Ectodermal cell (in vitro differentiated cells): ENCODE data around the gene IFT80.
"Not testable (repeated sequence)": the region's sequence is repeated elsewhere in the genome, so short reads cannot be mapped to it uniquely, and the experiment has no call there.

ENCODE experiments used
- H3K27ac ChIP-seq: 2 replicates; pipeline ENCODE4 v1.7.0; 2013; ENCODE audit warnings: mild to moderate bottlenecking, low read depth, low read length; ENCODE audit not compliant: insufficient read depth, poor library complexity, severe bottlenecking
- H3K27me3 ChIP-seq: 2 replicates; pipeline ENCODE4 v1.7.0; 2013; ENCODE audit warnings: mild to moderate bottlenecking, low read length; ENCODE audit not compliant: insufficient read depth, control insufficient read depth, poor library complexity, severe bottlenecking
- H3K36me3 ChIP-seq: one replicate; pipeline ENCODE4 v1.7.0; 2013; ENCODE audit warnings: low read length; ENCODE audit not compliant: control insufficient read depth, insufficient read depth
- H3K4me1 ChIP-seq: one replicate; pipeline ENCODE4 v1.7.0; 2013; ENCODE audit warnings: low read length; ENCODE audit not compliant: control insufficient read depth, insufficient read depth
- H3K4me3 ChIP-seq: 2 replicates; pipeline ENCODE4 v1.7.0; 2013; ENCODE audit warnings: low read depth, low read length, control low read depth; ENCODE audit not compliant: insufficient read depth
- H3K9me3 ChIP-seq: 2 replicates; pipeline ENCODE4 v1.7.0; 2013; ENCODE audit warnings: mild to moderate bottlenecking, low read length, moderate library complexity; ENCODE audit not compliant: control insufficient read depth
- WGBS, 2 experiments: methylation state at CpG; one replicate each; pipeline ENCODE4 v1.1.7; 2013; ENCODE audit warnings: missing lambda C conversion rate in 2 of 2; 5-methylcytosine and 5-hydroxymethylcytosine counted together

Gene IFT80

DNA sequence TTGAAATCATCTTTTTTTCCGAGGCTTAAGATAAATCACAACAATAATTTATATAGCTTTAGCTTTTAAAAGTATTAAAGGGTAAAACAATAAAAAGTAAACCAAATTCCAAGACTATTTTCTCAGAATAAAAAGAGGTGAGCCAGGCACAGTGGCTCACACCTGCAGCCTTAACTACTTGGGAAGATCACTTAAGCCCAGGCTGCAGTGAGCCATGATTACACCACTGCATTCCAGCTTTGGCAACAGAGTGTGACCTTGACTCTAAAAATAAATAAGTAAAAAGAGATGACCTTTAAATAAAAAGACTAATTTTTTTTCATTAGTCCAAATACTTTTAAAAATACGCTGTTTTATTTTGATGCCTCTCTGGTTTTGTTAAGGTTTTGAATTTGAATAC, 119.4 kb downstream of the IFT80 start:
- Histone ChIP-seq H3K27me3 (no peaks in the 10 kb centered on the region), H3K9me3 (no peaks in the 10 kb centered on the region), H3K4me1 (no peaks in the 10 kb centered on the region), H3K4me3 (no peak overlapping the region), H3K27ac (no peak overlapping the region), H3K36me3 (no peaks in the 10 kb centered on the region)
- WGBS, 2 experiments: 100% methylated on average over 1 of the region's 2 CpGs; no CpG with 5 or more reads in 1 of the 2 experiments

DNA sequence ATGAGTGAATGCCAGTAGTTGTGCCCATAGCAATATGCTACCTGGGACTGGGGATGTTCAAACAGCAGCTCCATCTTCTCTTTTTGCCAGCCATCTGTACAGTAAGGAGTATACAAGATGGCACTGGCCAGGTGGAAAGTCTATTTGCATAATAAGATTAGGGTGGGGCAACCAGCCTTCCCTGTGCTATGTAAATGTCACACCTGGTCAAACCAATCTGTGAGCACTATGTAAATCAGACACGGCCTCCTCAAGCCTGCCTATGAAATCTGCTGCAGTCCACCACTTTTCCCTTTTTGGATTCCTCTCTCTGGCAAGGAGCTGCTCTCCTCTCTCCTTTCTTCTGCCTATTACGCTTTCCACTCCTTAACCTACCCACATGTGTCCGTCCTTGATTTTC, 120.8 kb downstream of the IFT80 start:
- WGBS, 2 experiments: 90 to 92% methylated on average over 3 of the region's 3 CpGs
- H3K4me1 ChIP-seq: no peaks in the 10 kb centered on the region
- no peaks in the 10 kb centered on the region for H3K27me3 ChIP-seq
- H3K36me3 ChIP-seq: no peaks in the 10 kb centered on the region
- no peak overlapping the region for H3K27ac ChIP-seq
- no peak overlapping the region for H3K4me3 ChIP-seq
- no peaks in the 10 kb centered on the region for H3K9me3 ChIP-seq

DNA sequence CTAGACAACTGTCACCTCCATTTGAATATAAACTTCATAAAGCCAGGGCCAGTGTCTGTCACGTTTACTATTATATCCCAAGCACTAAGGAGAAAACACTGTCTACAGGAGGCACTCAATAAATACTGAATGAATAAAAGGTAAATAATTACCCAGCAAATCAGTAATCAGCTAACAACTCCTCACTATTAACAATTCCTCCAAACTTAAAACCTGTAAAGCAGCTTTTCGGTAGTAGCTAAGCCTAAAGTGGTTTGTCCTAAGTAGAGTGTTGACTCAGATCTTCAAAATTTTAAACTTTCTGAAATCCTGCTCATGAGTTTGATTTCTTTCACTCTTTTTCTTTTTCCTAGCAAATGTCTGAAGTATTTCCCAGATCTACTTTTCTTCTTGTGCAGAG, 133.9 kb downstream of the IFT80 start:
- Histone ChIP-seq H3K36me3 (no peaks in the 10 kb centered on the region), H3K27ac (no peak overlapping the region), H3K4me3 (no peak overlapping the region), H3K27me3 (no peaks in the 10 kb centered on the region), H3K4me1 (no peaks in the 10 kb centered on the region), H3K9me3 (no peaks in the 10 kb centered on the region)
- WGBS, 2 experiments: 95 to 100% methylated on average over 2 of the region's 2 CpGs

DNA sequence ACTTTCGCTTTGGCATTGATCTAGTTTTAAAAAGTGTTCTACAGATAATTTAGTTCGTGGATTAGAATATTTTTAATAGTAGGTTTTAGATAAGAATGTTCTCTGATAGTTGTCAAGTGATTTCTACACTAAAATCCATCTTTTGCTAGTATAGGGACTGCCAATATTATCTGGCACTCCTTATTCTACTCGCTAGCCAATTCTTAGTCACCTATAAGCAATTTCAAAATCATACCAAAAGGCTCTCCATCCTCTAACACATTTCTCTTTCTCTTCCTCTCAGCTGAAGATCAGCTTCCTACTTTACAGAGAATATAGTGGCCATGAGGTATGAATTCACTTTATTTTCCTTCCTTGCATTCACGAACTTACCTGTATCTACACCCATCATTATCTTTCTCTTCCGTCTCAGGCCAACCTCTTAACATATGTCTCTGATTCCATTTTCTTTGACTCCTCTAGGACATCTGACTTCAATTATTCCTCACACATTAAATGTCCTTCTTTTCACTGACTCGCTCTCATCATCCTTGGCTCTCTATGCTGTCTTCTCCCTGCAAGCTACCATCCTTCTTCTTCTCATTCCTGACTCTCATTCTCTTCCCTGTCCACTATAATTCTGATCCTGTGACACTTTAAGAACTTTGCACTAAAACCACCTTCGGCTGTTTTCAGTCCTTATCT, 138.3 kb downstream of the IFT80 start:
- Histone ChIP-seq H3K27me3 (no peaks in the 10 kb centered on the region), H3K27ac (no peak overlapping the region), H3K4me1 (no peaks in the 10 kb centered on the region), H3K4me3 (no peak overlapping the region), H3K9me3 (no peaks in the 10 kb centered on the region), H3K36me3 (no peaks in the 10 kb centered on the region)
- 91 to 96% methylated on average over 7 of the region's 7 CpGs for WGBS, 2 experiments

DNA sequence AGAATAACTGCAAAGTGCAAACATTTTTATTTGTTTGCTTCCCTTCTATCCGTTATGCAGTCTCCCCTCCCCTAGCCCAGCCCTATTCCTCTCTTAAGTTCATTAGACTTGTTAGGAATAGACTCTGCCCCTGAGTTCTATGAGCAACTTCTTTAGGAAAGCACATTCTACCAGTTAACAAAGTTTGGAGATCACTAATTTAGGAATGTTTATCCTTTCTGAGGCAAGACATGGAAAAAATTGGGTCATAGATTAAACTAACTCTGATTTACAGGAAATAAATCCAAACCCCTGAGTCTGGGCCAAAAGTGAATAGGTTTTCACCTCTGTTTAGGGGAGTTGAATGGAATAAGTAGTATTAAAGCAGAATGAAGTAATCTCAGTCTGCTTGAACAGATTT, 139.4 kb downstream of the IFT80 start:
- Histone ChIP-seq H3K9me3 (no peaks in the 10 kb centered on the region), H3K27me3 (no peaks in the 10 kb centered on the region), H3K4me3 (no peak overlapping the region), H3K27ac (no peak overlapping the region), H3K36me3 (no peaks in the 10 kb centered on the region), H3K4me1 (no peaks in the 10 kb centered on the region)
- WGBS, 2 experiments: 67 to 87% methylated on average over 1 of the region's 1 CpG

DNA sequence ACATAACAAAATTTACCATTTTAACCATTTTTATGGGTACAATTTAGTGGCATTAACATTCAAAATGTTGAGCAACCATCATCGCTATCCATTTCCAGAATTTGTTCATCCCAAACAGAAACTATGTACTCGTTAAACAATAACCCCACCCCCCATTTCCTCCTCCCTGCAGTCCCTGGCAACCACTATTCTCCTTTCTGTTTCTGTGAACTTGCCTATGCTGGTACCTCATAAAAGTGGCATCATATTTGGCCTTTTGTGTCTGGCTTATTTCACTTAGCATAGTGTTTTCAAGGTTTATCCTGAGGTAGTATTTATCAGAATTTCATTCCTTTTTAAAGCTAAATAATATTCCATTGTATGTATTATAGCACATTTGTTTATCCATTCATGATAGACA, 141.4 kb downstream of the IFT80 start:
- H3K4me3 ChIP-seq: no peak overlapping the region
- no peak overlapping the region for H3K27ac ChIP-seq
- no peaks in the 10 kb centered on the region for H3K27me3 ChIP-seq
- no peaks in the 10 kb centered on the region for H3K36me3 ChIP-seq
- H3K9me3 ChIP-seq: no peaks in the 10 kb centered on the region
- no peaks in the 10 kb centered on the region for H3K4me1 ChIP-seq
- WGBS, 2 experiments: 91 to 94% methylated on average over 2 of the region's 2 CpGs

DNA sequence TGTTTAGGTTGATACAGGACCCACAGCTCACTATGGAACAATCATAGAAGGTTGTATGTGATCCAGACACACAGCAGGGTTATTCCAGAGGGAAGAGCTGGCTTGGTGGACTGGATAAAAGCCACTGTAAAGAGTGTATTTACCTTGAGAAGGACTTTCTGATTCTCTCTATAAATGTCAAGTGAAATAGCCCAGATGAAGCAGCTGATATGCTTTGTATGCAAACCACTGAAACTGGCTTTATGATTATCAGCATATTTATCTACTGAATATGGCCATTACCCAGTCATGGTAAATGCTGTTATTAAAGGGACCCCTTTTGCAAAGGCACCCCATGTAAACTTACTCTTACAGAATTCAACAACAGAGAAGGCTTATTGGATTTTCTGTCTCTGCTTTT, 145.7 kb downstream of the IFT80 start:
- Histone ChIP-seq H3K4me3 (no peak overlapping the region), H3K27ac (no peak overlapping the region), H3K27me3 (no peaks in the 10 kb centered on the region), H3K4me1 (no peaks in the 10 kb centered on the region), H3K36me3 (no peaks in the 10 kb centered on the region), H3K9me3 (no peaks in the 10 kb centered on the region)

DNA sequence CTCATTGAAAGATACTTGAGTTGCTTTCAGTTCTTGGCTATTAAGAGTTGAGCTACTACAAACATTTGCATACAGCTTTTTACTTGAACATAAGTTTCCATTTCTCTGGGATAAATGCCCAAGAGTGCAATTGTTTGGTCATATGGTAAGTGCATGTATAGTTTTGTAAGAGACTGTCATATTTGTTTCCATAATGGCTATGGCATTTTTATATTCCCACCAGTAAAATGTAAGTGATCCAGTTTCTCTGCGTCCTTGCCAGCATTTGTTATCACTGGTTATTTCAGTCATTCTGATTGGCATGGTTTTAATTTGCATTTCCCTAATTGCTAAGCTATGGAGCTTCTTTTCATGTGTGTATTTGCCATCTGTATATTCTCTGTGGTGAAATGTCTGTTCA, 151.3 kb downstream of the IFT80 start:
- Histone ChIP-seq H3K27ac (no peak overlapping the region), H3K27me3 (no peaks in the 10 kb centered on the region), H3K4me1 (no peaks in the 10 kb centered on the region), H3K36me3 (no peaks in the 10 kb centered on the region), H3K9me3 (no peaks in the 10 kb centered on the region), H3K4me3 (no peak overlapping the region)
- 83 to 91% methylated on average over 1 of the region's 1 CpG for WGBS, 2 experiments

DNA sequence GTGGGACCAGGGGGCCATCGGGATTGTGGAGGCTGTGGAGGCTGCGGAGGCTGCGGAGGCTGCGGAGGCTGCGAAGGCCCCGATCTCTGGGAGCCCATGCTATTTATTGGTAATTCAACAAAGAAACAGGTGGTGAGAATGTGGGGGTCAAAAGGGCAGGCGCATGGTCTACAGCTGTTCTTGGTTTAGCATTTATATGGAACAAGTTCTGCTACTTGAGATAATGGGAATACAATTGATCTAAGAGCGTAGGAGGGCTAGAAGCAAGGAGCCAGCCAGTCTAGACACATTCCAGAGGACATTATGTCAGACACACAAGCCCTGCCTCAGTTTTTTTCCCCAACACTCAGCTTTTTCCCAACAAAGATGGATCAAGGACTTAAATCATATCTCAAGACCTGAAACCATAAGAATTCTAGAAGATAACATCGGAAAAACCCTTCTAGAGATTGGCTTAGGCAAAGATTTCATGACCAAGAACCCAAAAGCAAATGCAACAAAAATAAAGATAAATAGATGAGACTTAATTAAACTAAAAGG, 153.7 kb downstream of the IFT80 start:
- H3K27me3 ChIP-seq: no peaks in the 10 kb centered on the region
- no peak overlapping the region for H3K27ac ChIP-seq
- WGBS, 2 experiments: 90 to 92% methylated on average over 9 of the region's 9 CpGs
- H3K9me3 ChIP-seq: no peaks in the 10 kb centered on the region
- no peak overlapping the region for H3K4me3 ChIP-seq
- no peaks in the 10 kb centered on the region for H3K36me3 ChIP-seq
- no peaks in the 10 kb centered on the region for H3K4me1 ChIP-seq

DNA sequence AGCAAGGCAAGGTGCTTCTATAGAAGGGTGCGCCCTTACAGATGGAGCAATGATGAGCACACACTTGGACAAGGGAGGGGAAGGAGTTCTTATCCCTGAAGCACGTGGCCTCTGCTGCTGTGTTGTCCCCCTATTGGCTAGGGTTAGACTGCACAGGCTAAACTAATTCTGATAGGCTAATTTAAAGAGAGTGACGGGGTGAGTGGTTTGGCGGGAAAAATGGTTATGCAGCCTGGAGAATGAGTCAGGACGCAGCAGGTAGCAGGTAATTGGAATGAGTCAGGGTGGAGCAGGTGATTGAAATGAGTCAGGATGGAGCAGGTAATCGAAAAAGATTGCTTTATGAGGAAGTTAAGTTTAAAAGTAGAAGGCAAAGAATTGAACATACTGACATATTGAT, 158.3 kb downstream of the IFT80 start:
- not testable (repeated sequence) for H3K36me3 ChIP-seq
- WGBS, 2 experiments: 88 to 89% methylated on average over 6 of the region's 6 CpGs

DNA sequence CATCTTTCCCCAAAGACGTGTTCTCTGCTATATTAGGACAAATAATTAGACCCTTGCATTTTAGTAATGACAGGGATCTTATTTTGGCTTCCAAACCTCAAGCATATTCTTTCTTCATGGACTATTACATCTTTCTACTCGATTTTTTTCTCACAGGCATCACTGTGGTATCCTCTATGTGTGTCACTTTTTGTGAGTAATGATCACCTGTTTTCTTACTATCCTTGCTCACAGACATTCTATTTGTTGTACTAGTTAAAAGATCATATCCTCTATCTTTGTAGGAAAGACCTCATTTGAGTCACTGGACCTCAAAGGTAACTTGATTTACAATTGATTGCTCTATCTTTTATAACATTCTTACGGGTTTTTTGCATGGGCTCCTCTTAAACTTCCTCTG, 167.0 kb downstream of the IFT80 start:
- H3K4me3 ChIP-seq: no peak overlapping the region
- 89 to 90% methylated on average over 2 to 3 of the region's 3 CpGs for WGBS, 2 experiments
- H3K27me3 ChIP-seq: peaks cover 24% of the 10 kb centered on the region
- no peaks in the 10 kb centered on the region for H3K4me1 ChIP-seq
- no peak overlapping the region for H3K27ac ChIP-seq
- H3K9me3 ChIP-seq: no peaks in the 10 kb centered on the region
- no peaks in the 10 kb centered on the region for H3K36me3 ChIP-seq

More for the DNA sequence above, 158.3 kb downstream of the IFT80 start:
- not testable (repeated sequence) for H3K27me3 ChIP-seq, H3K9me3 ChIP-seq, H3K4me3 ChIP-seq, H3K4me1 ChIP-seq, H3K27ac ChIP-seq
